Stimulated activated CD4-positive, alpha-beta T cell treated with anti-CD3 and anti-CD28 coated beads, Interleukin-12 subunit alpha, Interleukin-12 subunit beta, amount 100 ng/mL, for 48 hours (primary cell): ENCODE results near the gene KRT81.
"Not testable (repeated sequence)": the region's sequence is repeated elsewhere in the genome, so short reads cannot be mapped to it uniquely, and the experiment has no call there.

ENCODE experiments used
- DNase-seq, 3 donors: peaks; one replicate each; pipeline ENCODE4 v3.0.0-alpha.2; 2020; ENCODE audit warnings: low read depth in 2 of 3, low spot score in 1 of 3

KRT81 gene

DNA sequence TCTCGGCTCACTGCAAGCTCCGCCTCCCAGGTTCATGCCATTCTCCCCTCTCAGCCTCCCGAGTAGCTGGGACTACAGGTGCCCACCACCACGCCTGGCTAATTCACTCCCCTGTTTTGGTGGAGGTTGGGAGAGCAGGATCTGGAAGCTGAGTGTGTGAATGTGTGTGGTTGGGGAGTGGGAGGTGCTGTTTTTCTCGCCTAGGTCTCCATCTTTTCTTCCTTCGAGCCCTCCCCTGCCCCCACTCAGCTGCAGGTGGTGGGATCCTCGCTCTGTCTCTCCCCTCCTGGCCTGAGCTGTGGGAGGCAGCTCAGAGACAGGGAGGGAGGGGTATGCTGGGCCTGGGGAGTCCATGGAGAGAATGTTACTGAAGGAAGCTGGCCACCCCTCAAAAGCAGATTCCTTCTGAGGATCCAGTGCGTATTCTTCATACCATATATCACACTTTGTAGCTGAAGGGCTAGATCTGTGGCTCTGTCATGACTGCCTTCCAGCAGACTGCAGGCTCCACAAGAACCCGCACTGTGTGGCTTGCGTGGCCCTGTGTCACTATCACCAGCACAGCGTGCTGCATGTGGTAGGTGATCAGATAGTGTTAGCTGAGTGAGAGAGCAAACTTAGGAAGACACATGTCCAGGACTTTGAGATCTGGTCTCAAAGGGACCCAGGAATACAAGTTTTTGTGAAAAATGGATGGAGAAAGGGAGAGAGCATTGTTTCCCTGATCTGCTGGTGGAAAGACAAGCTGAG is 27.1 kb upstream of the KRT81 start:
- DNase-seq = no peak

DNA sequence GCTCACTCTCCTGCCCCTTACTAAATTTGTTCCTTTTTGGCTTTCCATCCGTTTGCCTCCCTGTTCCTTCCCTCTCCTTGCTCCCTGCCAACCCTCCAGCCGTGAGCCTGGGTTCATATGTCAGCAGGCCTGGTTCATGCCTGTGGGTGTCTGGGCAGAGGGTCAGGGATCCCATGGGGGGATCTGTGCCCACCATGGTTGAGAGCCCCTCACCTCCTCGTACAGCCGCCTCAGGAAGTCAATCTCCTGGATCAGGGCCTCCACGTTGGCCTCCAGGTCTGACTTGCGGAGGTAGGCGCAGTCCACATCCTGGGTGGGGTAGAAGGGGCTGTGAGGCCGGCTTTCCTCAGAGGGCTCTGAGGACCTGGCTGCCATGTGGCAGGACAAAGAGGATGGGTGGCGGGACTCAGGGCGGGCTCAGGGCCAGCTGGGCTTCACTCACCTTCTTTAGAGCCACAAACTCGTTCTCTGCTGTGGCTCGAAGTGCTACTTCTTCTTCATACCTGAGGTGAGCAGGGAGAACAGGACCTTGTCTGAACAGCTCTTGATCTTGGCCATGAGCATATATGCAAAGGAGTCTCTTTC is 26.2 kb upstream of the KRT81 start:
- DNase-seq = no peak

DNA sequence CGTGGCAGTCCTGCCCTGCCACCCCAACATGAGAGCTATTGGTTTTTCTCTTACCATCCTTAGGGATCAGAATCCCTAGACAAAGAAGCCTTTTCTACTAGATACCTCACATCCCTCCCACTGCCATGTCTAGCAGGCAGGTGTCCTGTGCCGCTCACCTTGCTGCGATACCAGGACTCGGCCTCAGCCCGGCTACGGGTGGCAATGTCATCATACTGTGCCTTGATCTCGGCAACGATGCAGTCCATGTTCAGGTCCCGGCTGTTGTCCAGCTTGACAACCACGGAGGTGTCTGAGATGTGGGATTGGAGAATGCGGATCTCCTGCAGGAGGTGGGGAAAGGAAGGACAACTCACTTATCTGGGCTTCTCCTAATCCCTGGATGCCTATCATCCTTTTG is 25.4 kb upstream of the KRT81 start:
- DNase-seq = no peak

DNA sequence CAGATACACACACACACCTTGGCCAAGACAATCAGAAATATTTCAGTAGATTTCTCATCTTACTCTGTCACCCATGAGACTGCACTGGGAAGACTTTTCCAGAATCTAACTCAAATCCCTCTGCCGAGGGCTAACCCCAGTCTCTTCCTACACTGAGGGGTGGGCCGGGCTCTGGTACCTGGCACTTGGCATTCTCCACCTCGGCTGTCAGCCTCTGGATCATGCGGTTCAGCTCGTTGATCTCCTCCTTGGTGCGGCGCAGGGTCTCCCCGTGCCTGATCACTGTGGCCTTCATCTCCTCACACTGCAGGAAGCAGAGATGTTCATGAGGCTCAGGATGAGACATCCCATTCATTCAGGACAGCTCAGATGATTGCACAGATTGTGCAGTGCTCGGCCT is 25.0 kb upstream of the KRT81 start:
- no peak for DNase-seq

DNA sequence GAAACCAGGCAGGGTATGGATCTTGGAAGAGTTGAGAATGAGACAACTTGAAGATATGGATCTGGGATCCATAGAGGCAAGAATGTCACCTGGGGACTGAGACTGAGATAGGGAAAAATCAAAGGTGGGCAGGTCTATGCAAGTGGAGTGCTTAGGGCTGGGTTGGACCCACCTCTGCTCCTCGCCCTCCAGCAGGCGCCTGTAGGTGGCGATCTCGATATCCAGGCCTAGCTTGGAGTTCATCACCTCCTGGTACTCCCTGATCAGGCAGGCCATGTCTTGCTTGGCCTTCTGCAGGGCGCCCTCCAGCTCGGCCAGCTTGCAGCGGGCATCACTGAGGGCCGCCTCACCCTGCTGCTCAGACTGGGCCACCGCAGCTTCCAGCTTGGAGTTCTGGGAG is 24.4 kb upstream of the KRT81 start:
- peak in 2 of 3 donors; percentile 14 to 22 for DNase-seq

DNA sequence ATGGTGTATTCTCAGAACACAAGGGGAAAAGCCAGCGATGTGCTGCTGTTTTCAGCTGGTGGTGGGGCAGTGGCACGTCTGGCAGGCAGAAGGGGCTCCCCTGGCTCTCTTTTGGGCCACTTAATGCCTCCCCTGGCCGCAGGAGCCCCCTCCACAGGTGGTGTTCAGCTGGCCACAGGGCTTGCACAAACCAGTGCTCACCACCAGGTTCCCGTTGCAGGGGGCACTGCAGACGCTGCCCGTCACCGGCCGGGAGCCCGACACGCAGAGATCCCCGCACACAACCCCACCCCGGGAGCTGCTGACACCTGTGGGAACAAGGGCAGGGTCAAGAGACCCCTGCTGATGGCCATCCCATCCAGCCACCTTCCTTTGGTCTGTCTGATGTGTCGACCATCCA is 23.2 kb upstream of the KRT81 start:
- DNase-seq = no peak

DNA sequence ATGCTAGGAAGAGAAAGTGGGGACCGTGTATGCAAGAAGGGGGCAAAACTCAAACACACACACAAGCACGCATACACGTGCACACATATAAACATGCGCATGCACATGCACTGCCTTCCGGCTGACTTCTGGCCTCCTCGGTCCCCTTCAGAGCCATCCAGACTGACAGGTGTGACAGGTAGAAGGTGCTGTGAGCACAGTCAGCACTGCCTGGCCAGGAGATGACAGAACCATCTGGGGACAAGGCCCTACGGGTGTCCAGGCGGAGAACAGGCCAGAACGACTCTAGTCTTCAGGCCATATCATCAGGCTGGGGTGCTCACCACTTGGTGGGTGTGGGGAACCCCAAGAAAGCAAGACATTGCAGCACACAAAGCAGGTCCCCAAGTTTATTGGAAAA is 22.6 kb upstream of the KRT81 start:
- DNase-seq = no peak

DNA sequence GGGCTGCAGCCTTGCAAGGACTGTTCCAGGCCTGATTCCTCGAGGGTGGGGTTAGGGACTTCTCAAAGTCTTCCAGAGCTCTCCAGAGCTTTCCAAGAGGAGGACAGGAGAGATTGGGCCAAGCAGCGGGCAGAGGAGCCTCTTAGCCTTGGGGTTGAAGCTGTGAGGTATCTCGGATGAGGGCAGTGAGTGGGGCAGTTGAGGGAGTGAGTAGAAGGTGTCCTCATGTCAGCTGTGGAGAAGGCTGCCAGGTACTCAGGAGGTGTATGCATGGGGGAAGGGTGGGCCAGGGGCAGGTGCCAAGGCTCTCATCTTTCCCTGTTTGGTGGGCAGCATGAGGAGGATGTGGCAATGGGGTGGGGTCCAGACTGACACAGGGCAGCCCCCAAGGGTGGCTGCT is 22.1 kb upstream of the KRT81 start:
- no peak for DNase-seq

DNA sequence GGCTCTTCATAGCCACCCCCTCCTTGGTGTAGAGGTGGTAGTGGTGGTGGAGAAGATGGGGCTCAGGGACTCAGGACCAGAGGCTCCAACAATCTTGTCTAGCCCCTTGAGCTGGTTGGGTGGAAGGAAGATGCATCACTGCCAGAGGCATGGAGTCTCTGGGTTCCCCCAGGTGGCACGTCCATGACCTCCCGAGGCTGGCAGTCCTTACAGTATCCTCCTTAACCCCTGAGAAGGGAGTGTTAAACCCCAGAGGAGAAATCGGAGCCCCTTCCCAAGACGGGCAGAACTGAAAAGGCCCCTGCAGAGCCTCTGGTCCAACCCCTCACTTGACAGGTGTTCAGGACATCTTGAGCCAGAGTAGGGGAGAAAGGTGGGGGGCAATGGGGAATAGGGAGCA is 20.8 kb upstream of the KRT81 start:
- no peak for DNase-seq

DNA sequence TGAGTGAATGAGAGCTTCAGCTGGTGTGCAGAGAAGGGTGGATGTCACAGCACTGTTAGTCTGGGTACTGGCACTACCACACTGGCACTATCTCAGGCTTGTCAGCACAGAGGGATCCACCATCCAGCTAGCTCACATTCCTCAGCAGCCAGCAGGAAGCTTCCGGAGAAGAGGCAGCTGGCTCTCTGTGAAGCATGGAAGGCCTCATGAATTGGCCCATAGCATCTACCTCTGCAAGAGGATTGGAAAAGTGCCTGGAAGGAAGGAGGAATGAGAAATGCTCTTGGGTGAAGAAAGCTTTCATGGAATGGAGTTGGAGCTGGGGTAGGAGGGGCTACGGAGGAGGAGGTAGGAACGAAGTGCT is 19.9 kb upstream of the KRT81 start:
- DNase-seq = no peak

DNA sequence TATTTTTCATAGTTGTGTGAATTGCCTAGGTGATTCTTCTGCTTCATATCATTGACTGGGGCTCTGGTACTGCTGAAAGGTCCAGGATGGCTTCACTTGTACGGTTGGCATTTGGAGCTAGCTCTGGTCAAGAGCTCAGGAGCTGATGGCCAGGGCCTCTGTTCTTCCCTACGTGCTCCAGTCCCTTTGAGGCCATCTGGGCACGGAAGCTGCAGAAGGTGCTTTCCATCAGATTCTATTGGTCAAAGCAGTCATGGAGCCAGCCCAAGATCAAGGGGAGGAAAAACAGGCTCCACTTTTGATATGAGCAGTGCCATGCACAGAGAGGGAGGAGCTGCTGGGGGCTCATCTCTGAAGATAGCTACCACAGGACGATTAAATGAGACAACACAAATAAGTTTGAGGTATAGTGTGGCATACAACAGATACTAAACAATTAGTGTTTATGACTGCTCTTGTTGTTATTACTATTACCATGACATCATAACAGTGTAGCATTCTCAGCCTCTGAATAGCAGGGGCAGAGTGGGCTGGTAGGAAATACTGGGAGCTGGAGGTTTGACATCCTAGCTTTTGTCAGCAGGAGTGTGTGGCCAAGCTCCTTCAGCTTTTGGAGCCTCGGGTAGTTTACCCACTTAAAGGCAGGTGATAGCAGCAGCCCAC is 19.4 kb upstream of the KRT81 start:
- no peak for DNase-seq

DNA sequence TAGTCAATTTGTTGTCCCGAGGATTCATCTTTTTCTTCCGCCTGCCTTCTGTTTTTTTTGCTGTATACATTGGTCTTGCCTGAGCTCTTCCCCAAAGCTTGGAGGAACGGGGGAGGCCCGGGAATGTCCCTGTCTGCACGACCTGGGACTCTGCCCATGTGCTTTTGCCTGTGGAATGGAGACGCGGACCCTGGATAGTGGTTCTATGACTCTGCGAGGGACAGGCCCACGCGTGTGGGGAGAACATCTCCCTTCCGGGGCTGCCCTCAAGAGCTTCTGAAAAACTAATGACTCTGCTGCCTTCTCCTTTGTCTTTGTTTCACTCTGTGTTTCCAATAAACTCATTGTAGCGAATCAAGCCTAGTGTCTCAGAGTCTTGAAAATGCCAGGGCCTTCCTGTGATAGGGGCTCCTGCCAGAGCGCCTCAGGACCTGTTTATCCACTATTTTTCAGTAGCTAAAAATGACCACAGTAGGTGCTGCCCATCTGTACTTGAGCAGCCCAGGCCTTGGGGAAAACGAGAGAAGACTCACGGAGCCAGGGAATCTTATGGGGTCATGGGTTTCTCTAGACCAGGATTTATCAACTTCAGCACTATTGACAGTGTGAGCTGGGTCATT is 17.6 kb upstream of the KRT81 start:
- DNase-seq = no peak

DNA sequence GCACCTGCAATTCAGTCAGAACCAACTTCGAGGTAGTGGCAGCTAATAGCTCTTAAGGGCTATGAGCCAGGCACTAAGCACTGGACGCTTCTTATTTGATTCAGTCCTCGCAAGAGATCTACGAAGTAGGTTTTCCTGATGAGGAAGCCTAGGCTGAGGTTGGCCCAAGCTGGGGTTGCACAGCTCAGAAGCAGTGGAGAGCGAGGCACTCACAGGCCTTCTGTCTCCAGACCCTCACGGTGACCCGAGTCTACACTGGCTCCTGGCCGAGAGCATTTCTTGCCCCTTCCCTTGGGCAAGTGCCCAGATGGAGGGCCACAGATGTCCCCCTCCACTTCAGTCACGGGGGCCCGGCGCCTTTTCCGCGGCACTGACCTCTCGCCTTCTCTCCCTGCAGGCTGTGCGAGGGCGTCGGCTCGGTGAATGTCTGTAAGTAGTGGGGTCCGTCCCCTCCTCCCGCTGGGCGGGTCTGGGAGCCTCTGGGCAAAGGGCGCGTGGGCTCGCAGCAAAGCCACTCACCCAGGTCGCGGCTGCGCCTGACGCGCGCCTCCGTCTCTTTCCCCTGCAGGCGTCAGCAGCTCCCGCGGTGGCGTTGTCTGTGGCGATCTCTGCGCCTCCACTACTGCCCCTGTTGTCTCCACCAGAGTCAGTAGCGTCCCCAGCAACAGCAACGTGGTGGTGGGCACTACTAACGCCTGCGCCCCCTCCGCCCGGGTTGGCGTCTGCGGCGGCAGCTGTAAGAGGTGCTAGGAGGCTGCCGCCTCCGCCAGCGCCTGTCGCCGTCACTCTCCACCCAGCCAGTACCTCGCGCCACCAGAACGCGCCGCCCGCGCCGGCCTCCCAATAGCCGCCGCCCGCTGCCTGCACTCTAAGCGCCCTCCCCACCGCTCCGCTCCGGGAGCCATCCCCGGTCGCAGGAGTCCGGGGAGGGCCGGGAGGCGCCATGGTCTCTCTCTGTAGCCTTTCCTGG is 16.8 kb upstream of the KRT81 start:
- DNase-seq = peak; percentile 23 to 39 (median 35)

DNA sequence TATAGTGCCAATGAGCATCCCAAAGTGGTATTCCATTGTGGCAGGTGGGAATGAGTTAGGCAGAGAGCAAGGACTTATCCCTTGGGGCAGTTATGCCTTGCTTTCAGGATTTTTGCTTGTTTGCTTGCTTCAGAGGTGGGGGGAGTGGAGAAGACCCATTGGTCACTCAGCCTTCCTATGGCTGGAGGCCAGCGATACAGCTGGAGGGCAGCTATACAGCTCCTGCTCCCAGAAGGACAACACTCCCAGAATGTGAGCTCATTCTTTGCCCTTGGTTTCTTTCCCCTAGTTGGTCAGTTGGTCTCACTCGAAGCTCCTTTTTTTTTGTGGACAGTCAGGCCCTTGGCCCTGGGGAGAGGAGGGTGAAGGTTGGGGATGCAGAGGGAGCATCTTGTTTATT is 15.4 kb upstream of the KRT81 start:
- no peak for DNase-seq

DNA sequence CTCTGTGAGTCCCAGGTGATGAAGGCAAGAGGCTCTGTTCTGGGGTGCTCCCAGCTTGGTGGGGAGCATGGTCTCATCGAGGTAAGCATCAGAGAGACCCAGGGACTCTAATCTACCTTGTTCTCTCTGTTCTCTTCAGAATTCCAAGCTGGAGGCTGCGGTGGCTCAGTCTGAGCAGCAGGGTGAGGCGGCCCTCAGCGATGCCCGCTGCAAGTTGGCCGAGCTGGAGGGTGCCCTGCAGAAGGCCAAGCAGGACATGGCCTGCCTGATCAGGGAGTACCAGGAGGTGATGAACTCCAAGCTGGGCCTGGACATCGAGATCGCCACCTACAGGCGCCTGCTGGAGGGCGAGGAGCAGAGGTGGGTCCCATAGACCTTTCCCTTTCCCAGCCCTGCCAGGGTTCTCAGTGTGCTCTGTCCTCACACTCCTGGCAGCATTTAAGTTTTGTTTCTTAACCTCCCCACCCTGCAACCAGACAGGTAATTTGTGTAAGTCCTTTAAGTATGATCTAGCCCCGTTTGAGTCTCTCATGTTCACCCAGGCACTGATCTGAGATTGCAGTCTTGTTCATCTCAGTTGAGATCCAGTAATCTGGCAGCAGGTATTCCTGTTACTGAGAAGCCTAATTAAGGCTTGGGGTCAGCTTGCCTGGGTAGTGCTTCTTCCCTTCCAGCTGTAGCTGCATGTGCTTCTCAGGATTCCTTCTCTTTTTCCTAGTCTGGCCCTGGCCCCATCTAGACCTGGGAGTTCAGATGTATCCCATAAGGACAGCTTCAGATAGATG is 14.8 kb upstream of the KRT81 start:
- no peak for DNase-seq

DNA sequence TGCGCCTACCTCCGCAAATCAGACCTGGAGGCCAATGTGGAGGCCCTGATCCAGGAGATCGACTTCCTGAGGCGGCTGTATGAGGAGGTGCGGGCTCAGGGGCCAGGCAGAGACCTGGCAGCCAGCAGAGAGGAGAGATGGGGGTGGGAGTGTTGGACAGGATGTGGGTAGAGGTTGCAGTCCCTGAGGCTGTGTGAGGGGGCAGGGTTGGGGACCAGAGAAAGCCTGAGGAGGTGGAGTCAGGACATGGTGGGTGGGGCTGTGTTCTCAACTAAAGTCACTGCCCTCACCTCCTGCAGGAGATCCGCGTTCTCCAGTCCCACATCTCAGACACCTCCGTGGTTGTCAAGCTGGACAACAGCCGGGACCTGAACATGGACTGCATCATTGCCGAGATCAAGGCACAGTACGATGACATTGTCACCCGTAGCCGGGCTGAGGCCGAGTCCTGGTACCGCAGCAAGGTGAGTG is 13.6 kb upstream of the KRT81 start:
- not testable (repeated sequence) for DNase-seq

DNA sequence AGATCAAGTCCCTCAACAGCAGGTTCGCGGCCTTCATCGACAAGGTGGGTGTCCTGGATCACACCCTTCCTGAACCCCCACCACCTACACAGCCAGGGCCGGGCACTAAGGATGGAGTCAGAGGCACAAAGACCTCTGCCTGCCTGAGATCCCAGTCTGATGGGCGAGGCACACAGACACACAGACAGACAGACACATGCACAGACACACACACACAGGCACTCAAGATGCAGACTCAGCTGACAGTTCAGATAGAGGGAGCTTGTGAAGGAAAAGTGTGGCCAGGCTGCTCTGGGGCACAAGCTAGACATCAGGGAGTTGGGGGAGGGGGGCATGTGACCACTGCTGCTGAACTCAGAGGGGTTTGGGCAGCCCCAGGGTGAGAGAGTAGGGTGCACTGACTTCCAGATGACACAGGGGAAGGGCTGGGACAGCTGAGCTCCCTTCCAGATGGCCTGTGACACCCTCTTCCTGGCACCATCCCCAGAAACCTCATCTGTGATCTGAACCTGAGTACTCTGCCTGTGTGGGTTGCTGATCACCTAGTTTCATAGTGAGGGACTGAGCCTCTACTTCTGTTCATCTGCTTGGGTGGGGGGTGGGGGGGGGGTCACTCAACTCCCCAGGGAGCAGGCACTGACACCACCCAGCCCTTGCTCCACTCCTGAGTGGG is 11.0 kb upstream of the KRT81 start:
- DNase-seq = not testable (repeated sequence)

DNA sequence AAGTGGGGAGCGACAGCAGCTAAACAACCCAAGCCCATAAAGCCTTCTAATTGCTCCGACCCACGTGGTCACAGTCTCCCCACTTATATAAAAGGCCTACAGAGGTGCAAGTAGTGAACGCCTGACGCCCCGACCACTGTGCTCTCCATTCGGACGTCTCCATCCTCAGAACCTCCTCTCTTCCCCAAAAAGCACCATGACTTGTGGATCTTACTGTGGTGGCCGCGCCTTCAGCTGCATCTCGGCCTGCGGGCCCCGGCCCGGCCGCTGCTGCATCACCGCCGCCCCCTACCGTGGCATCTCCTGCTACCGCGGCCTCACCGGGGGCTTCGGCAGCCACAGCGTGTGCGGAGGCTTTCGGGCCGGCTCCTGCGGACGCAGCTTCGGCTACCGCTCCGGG is 10.4 kb upstream of the KRT81 start:
- DNase-seq = not testable (repeated sequence)
